NCI-H748 (cell line): ENCODE data around the gene SLC43A1.
"Not testable (repeated sequence)": the region's sequence is repeated elsewhere in the genome, so short reads cannot be mapped to it uniquely, and the experiment has no call there.

Source experiments
- DNase-seq: peaks from one replicate; lab custom pipeline; 2025; ENCODE audit not compliant: unreplicated experiment; lab: John Stamatoyannopoulos, UW

Gene SLC43A1

GRCh38 chr11:57515332-57516060 lies at the start of gene SLC43A1:
Gene SLC43A1, minus strand, starts transcription at chr11:57515702. Its CDS starts 1,591 bp downstream, at chr11:57514111.
- DNase-seq = peak; percentile 53

GRCh38 chr11:57562596-57562995 lies 47.1 kb upstream of the SLC43A1 start:
- no peak for DNase-seq

- DNase-seq = peak; percentile 15
Measured at GRCh38 chr11:57560146-57560545, 44.6 kb upstream of the SLC43A1 start.

GRCh38 chr11:57556041-57556440 lies 40.5 kb upstream of the SLC43A1 start:
- DNase-seq = no peak

- no peak for DNase-seq
Measured at GRCh38 chr11:57555393-57555792, 39.9 kb upstream of the SLC43A1 start.

GRCh38 chr11:57552479-57552878 lies 37.0 kb upstream of the SLC43A1 start:
- no peak for DNase-seq

- DNase-seq = no peak
Measured at GRCh38 chr11:57551941-57552340, 36.4 kb upstream of the SLC43A1 start.

GRCh38 chr11:57549983-57550382 lies 34.5 kb upstream of the SLC43A1 start:
- no peak for DNase-seq

- no peak for DNase-seq
Measured at GRCh38 chr11:57547854-57548377, 32.4 kb upstream of the SLC43A1 start.

- DNase-seq = no peak
Measured at GRCh38 chr11:57546869-57547475, 31.5 kb upstream of the SLC43A1 start.

GRCh38 chr11:57546451-57546850 lies 30.9 kb upstream of the SLC43A1 start:
- no peak for DNase-seq

- no peak for DNase-seq
Measured at GRCh38 chr11:57545883-57546282, 30.4 kb upstream of the SLC43A1 start.

GRCh38 chr11:57544566-57544965 lies 29.1 kb upstream of the SLC43A1 start:
- no peak for DNase-seq

GRCh38 chr11:57543593-57543992 lies 28.1 kb upstream of the SLC43A1 start:
- DNase-seq = no peak

- DNase-seq = no peak
Measured at GRCh38 chr11:57542582-57542981, 27.1 kb upstream of the SLC43A1 start.

- no peak for DNase-seq
Measured at GRCh38 chr11:57541169-57541568, 25.7 kb upstream of the SLC43A1 start.

- DNase-seq = no peak
Measured at GRCh38 chr11:57539342-57539741, 23.8 kb upstream of the SLC43A1 start.

GRCh38 chr11:57536947-57537619 lies 21.6 kb upstream of the SLC43A1 start, which contains the start of gene SMTNL1:
Gene SMTNL1, plus strand, starts transcription at chr11:57537595. Its CDS starts 5,048 bp downstream, at chr11:57542643.
- no peak for DNase-seq

- DNase-seq = not testable (repeated sequence)
Measured at GRCh38 chr11:57534449-57534848, 18.9 kb upstream of the SLC43A1 start.

- peak; percentile 100 for DNase-seq
Measured at GRCh38 chr11:57530596-57531507, 15.3 kb upstream of the SLC43A1 start, which contains the start of gene TIMM10. Gene TIMM10, minus strand, starts transcription at chr11:57530754. Its CDS starts 565 bp downstream, at chr11:57530189.

GRCh38 chr11:57530215-57530595 lies 14.7 kb upstream of the SLC43A1 start:
- DNase-seq = no peak
